B cell (primary cell): ENCODE measurements around the gene IMMP2L. TPM values are rescaled to one million over a fixed set of nuclear protein-coding genes. Genes with fewer than 3 reads are reported as not detected.

ENCODE experiments used
- ATAC-seq: fragments of 200-7000 bp; cut with Tn5 transposase; one replicate; pipeline ENCODE4 v1.10.0; 2021; ENCODE audit warnings: low read depth, mild to moderate bottlenecking, moderate number of reproducible peaks, moderate library complexity
- CTCF ChIA-PET: fragments of 350-600 bp; sonication (Branson Sonifier 250); formaldehyde crosslinking; loops from one replicate; lab custom pipeline; 2021; ENCODE audit warnings: antibody characterized with exemption, inconsistent platforms; lab: Charles Lee
- POLR2A ChIA-PET: fragments of 350-600 bp; sonication (Branson Sonifier 250); formaldehyde crosslinking; loops from one replicate; lab custom pipeline; 2021; ENCODE audit warnings: antibody characterized with exemption; lab: Charles Lee
- DNase-seq: peaks from one replicate; pipeline ENCODE4 v3.0.0; 2013
- H2AFZ ChIP-seq: 2 replicates; pipeline ENCODE4 v1.6.1; 2012; ENCODE audit warnings: mild to moderate bottlenecking, low read depth, low read length; ENCODE audit not compliant: insufficient read depth, poor library complexity, severe bottlenecking
- H3K27ac ChIP-seq, 2 donors: 1 replicate in 1 of 2; 2 replicates in 1 of 2; pipeline ENCODE4 v1.5.1; 2012 to 2013; ENCODE audit warnings: low read length in 2 of 2, mild to moderate bottlenecking in 2 of 2, moderate library complexity in 1 of 2
- H3K27me3 ChIP-seq, 4 experiments: fragments of 200-600 bp in 1 of 4; sonication (generic) in 1 of 4; replicated peaks in 1 of 4; 1 replicate in 2 of 4; 2 replicates in 2 of 4; pipeline versions ENCODE4 v1.6.1 to v1.7.0; 2013 to 2016; ENCODE audit warnings: low read length in 3 of 4, mild to moderate bottlenecking in 2 of 4, mixed read lengths in 1 of 4, moderate library complexity in 1 of 4; ENCODE audit not compliant: insufficient read depth in 4 of 4, control insufficient read depth in 3 of 4; ENCODE audit errors: control extremely low read depth in 1 of 4
- H3K36me3 ChIP-seq, 2 experiments: replicated peaks in 1 of 2; 1 replicate in 1 of 2; 2 replicates in 1 of 2; pipeline versions ENCODE4 v1.6.1 to v1.7.1; 2013; ENCODE audit warnings: low read length in 1 of 2; ENCODE audit not compliant: insufficient read depth in 2 of 2, control insufficient read depth in 1 of 2; ENCODE audit errors: control extremely low read depth in 1 of 2, extremely low read depth in 1 of 2
- H3K4me1 ChIP-seq, 2 donors: fragments of 200-600 bp in 1 of 2; sonication (generic) in 1 of 2; 1 replicate in 1 of 2; 2 replicates in 1 of 2; pipeline versions ENCODE4 v1.5.1 to v1.6.1; 2013 to 2017; ENCODE audit warnings: low read length in 2 of 2; ENCODE audit not compliant: control insufficient read depth in 2 of 2, insufficient read depth in 2 of 2
- H3K4me2 ChIP-seq: replicated peaks from 2 replicates; pipeline ENCODE3; 2012; ENCODE audit warnings: mild to moderate bottlenecking, low read depth, low read length; ENCODE audit not compliant: poor library complexity, severe bottlenecking
- H3K4me3 ChIP-seq, 5 experiments: fragments of 200-600 bp in 1 of 5; sonication (generic) in 1 of 5; 1 replicate in 3 of 5; 2 replicates in 2 of 5; pipeline versions ENCODE4 v1.5.1 to v1.7.0; 2011 to 2016; ENCODE audit warnings: low read length in 4 of 5, mild to moderate bottlenecking in 4 of 5, low read depth in 2 of 5, control low read depth in 1 of 5, moderate library complexity in 1 of 5; ENCODE audit not compliant: insufficient read depth in 1 of 5; ENCODE audit errors: control extremely low read depth in 1 of 5, extremely low read depth in 1 of 5
- H3K79me2 ChIP-seq: fragments of 200-600 bp; sonication (generic); one replicate; pipeline ENCODE4 v1.6.0; 2016; ENCODE audit warnings: low read length; ENCODE audit not compliant: control insufficient read depth, insufficient read depth
- H3K9ac ChIP-seq: fragments of 200-600 bp; sonication (generic); 2 replicates; pipeline ENCODE4 v1.6.1; 2017; ENCODE audit warnings: mild to moderate bottlenecking, low read length, moderate library complexity
- H3K9me3 ChIP-seq, 3 donors: one replicate each; pipeline versions ENCODE4 v1.6.1 to v1.7.1; 2013; ENCODE audit warnings: low read length in 2 of 3; ENCODE audit not compliant: control insufficient read depth in 2 of 3, insufficient read depth in 1 of 3; ENCODE audit errors: control extremely low read depth in 1 of 3
- H4K20me1 ChIP-seq: 2 replicates; pipeline ENCODE4 v1.6.0; 2012; ENCODE audit warnings: mild to moderate bottlenecking, low read length; ENCODE audit not compliant: insufficient read depth, control insufficient read depth, poor library complexity, severe bottlenecking
- H3K27ac Mint-ChIP-seq: one replicate; pipeline ENCODE4 v1.8.0; 2021; ENCODE audit warnings: mixed read lengths
- H3K27me3 Mint-ChIP-seq: one replicate; pipeline ENCODE4 v1.8.0; 2021; ENCODE audit warnings: mixed read lengths
- H3K4me1 Mint-ChIP-seq: one replicate; pipeline ENCODE4 v1.8.0; 2021; ENCODE audit warnings: mixed read lengths
- H3K4me3 Mint-ChIP-seq: one replicate; pipeline ENCODE4 v1.8.0; 2021; ENCODE audit warnings: mixed read lengths
- H3K9me3 Mint-ChIP-seq: one replicate; pipeline ENCODE4 v1.8.0; 2022; ENCODE audit warnings: mixed read lengths; ENCODE audit not compliant: insufficient read depth
- CTCF ChIP-seq: fragments of 200-600 bp; IDR thresholded peaks from one replicate; pipeline ENCODE4 v1.8.0; 2022; ENCODE audit warnings: antibody characterized with exemption, mild to moderate bottlenecking
- EZH2 ChIP-seq: IDR thresholded peaks from 2 replicates; pipeline ENCODE4 v1.6.1; 2012; ENCODE audit warnings: borderline replicate concordance, low read depth, mild to moderate bottlenecking, moderate library complexity, low read length; ENCODE audit not compliant: insufficient read depth, poor library complexity, severe bottlenecking
- WGBS: methylation state at CpG from one replicate; pipeline ENCODE4 v1.1.5; 2013; ENCODE audit warnings: missing lambda C conversion rate; ENCODE audit not compliant: insufficient coverage; 5-methylcytosine and 5-hydroxymethylcytosine counted together
- intact Hi-C: fragments of 100-400 bp; cut with micrococcal nuclease; formaldehyde crosslinking; loops from one replicate; pipeline ENCODE4 v1.10.0; 2022
- polyA plus RNA-seq: library from polyadenylated mRNA; depleted of rRNA; stranded (reverse); fragments of >200 nt; gene quantifications from 2 replicates; pipeline ENCODE4 v1.2.3, GENCODE V29; 2012
- total RNA-seq, 2 donors: library from RNA; stranded (reverse); fragments of 120-200 nt in 1 of 2; gene quantifications; 1 replicate in 1 of 2; 2 replicates in 1 of 2; pipeline versions ENCODE4 v1.2.3 to v1.2.4, GENCODE V29; 2013 to 2022

Gene IMMP2L
- total and polyA plus RNA-seq, 2 donors (not counting 1 experiment from before 2014, with no cell fraction given), result 3.8 to 34.2 TPM

GRCh38 chr7:111282626-111283025 is 279.7 kb downstream of the IMMP2L start:
- H4K20me1 ChIP-seq, result no peaks in the 10 kb centered on the region
- H3K9me3 ChIP-seq, result no peaks in the 10 kb centered on the region
- intact Hi-C loops, result no loop called here
- ChIA-PET POLR2A (no interaction called here), CTCF (no interaction called here)
- WGBS, result 100% methylated on average over 1 of the region's 2 CpGs
- H3K36me3 ChIP-seq, result no peaks in the 10 kb centered on the region
- no peak overlapping the region for H3K4me3 ChIP-seq
- H3K9me3 Mint-ChIP-seq, result peaks cover 2% of the 10 kb centered on the region
- H3K4me2 ChIP-seq, result no peak overlapping the region
- H3K9ac ChIP-seq, result no peak overlapping the region
- no peak overlapping the region for H3K27ac Mint-ChIP-seq
- DNase-seq (no peak), ATAC-seq (no peak)
- H3K27ac ChIP-seq, result no peak overlapping the region
- no peak for TF ChIP-seq CTCF
- no peak for TF ChIP-seq EZH2
- no peaks in the 10 kb centered on the region for H3K4me1 Mint-ChIP-seq
- no peak overlapping the region for H2AFZ ChIP-seq
- no peaks in the 10 kb centered on the region for H3K27me3 ChIP-seq
- no peaks in the 10 kb centered on the region for H3K4me1 ChIP-seq
- no peak overlapping the region for H3K4me3 Mint-ChIP-seq
- H3K27me3 Mint-ChIP-seq, result no peaks in the 10 kb centered on the region
- H3K79me2 ChIP-seq, result no peaks in the 10 kb centered on the region

- H3K36me3 ChIP-seq, result no peaks in the 10 kb centered on the region
- no peaks in the 10 kb centered on the region for H3K27me3 Mint-ChIP-seq
- DNase-seq (no peak), ATAC-seq (no peak)
- ChIA-PET POLR2A (no interaction called here), CTCF (no interaction called here)
- no peak overlapping the region for H3K4me2 ChIP-seq
- H3K4me3 ChIP-seq, result no peak overlapping the region
- no peaks in the 10 kb centered on the region for H3K9me3 Mint-ChIP-seq
- no peaks in the 10 kb centered on the region for H3K4me1 ChIP-seq
- intact Hi-C loops, result no loop called here
- H3K9ac ChIP-seq, result no peak overlapping the region
- WGBS, result 97% methylated on average over 3 of the region's 5 CpGs
- H3K27ac ChIP-seq, result no peak overlapping the region
- H3K27ac Mint-ChIP-seq, result no peak overlapping the region
- H3K4me3 Mint-ChIP-seq, result no peak overlapping the region
- H4K20me1 ChIP-seq, result no peaks in the 10 kb centered on the region
- no peaks in the 10 kb centered on the region for H3K79me2 ChIP-seq
- no peak overlapping the region for H2AFZ ChIP-seq
- no peaks in the 10 kb centered on the region for H3K27me3 ChIP-seq
- no peaks in the 10 kb centered on the region for H3K4me1 Mint-ChIP-seq
- peaks cover 0 to 1% (median 0%) of the 10 kb centered on the region in 3 donors for H3K9me3 ChIP-seq
- no peak for TF ChIP-seq CTCF
Observed at GRCh38 chr7:111274857-111275256, 287.4 kb downstream of the IMMP2L start.
